ENCODE measurements around the gene CELSR3. TPM values are rescaled to one million over a fixed set of nuclear protein-coding genes. Genes with fewer than 3 reads are reported as not detected.

The CELSR3 gene
- total RNA-seq, 1 donor from 2014 or later, result 162 TPM

- peaks cover 9% of the 10 kb centered on the region for H3K27me3 Mint-ChIP-seq (ENCODE audit: unreplicated experiment)
- H3K27ac Mint-ChIP-seq (ENCODE audit: unreplicated experiment), result no peak overlapping the region
- no peak for TF ChIP-seq CTCF (IDR thresholded peaks at IDR 0.05; ENCODE audit: partially characterized antibody, unreplicated experiment)
- H3K9me3 Mint-ChIP-seq (ENCODE audit: unreplicated experiment), result peaks cover 6% of the 10 kb centered on the region
- peaks cover 1% of the 10 kb centered on the region for H3K4me1 Mint-ChIP-seq (ENCODE audit: low read depth, unreplicated experiment)
- peaks cover 9% of the 10 kb centered on the region for H3K36me3 Mint-ChIP-seq (ENCODE audit: unreplicated experiment)
- H3K4me3 Mint-ChIP-seq (ENCODE audit: unreplicated experiment), result no peak overlapping the region
- DNase-seq, result no peak
Observed at GRCh38 chr3:48648188-48648850, 14.4 kb downstream of the CELSR3 start.

- Mint-ChIP-seq H3K27ac (ENCODE audit: unreplicated experiment) (no peak overlapping the region), H3K27me3 (ENCODE audit: unreplicated experiment) (peaks cover 6% of the 10 kb centered on the region), H3K9me3 (ENCODE audit: unreplicated experiment) (peaks cover 6% of the 10 kb centered on the region), H3K4me3 (ENCODE audit: unreplicated experiment) (no peak overlapping the region), H3K4me1 (ENCODE audit: low read depth, unreplicated experiment) (peaks cover 1% of the 10 kb centered on the region), H3K36me3 (ENCODE audit: unreplicated experiment) (peaks cover 5% of the 10 kb centered on the region)
- no peak for DNase-seq
- no peak for TF ChIP-seq CTCF (IDR thresholded peaks at IDR 0.05; ENCODE audit: partially characterized antibody, unreplicated experiment)
Observed at GRCh38 chr3:48647714-48648113, 15.0 kb downstream of the CELSR3 start.

DNA sequence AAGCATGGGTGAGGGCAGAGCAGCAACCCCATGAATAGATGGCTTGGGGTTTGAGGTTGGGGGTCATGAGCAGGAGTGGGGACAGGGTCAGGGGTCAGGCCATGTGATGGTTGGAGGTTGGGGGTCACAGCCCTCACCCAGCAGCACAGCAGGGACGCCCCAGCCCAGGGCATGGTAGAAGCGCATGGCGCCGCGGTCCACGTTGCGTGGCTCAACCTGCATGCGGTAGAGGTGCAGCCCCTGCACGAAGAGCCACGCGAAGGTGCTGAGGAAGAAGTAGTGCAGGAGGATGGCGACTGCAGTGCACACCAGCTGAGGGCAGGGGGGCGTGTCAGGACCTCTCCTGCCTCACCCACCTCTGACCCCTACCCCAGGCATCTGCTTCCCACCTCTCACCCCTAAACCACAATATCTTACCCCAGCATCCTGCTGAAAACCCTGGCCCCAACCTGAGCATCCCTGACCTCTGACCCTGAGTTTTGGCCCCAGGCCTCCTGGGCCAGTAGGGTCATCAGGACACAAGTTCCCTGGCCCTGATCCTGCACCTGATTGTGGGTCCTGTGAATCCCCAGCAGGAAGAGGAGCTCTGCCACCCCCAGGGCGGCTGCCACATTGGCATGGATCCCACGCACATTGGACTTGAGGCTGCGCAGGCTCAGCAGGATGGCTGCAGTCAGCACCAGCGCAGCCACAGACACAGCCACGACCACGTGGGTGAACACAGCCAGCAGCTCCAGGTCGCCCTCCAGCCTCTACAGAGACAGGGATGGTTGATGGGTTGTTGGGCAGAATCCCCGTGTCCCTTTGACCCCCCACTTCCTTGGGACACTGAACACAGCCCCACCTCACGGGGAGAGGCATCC, 17.6 kb downstream of the CELSR3 start:
- peaks cover 5% of the 10 kb centered on the region for H3K9me3 Mint-ChIP-seq (ENCODE audit: unreplicated experiment)
- H3K27me3 Mint-ChIP-seq (ENCODE audit: unreplicated experiment), result peaks cover 9% of the 10 kb centered on the region
- H3K4me3 Mint-ChIP-seq (ENCODE audit: unreplicated experiment), result no peak overlapping the region
- peaks cover 5% of the 10 kb centered on the region for H3K36me3 Mint-ChIP-seq (ENCODE audit: unreplicated experiment)
- peaks cover 1% of the 10 kb centered on the region for H3K4me1 Mint-ChIP-seq (ENCODE audit: low read depth, unreplicated experiment)
- DNase-seq, result no peak
- no peak for TF ChIP-seq CTCF (IDR thresholded peaks at IDR 0.05; ENCODE audit: partially characterized antibody, unreplicated experiment)
- H3K27ac Mint-ChIP-seq (ENCODE audit: unreplicated experiment), result no peak overlapping the region

DNA sequence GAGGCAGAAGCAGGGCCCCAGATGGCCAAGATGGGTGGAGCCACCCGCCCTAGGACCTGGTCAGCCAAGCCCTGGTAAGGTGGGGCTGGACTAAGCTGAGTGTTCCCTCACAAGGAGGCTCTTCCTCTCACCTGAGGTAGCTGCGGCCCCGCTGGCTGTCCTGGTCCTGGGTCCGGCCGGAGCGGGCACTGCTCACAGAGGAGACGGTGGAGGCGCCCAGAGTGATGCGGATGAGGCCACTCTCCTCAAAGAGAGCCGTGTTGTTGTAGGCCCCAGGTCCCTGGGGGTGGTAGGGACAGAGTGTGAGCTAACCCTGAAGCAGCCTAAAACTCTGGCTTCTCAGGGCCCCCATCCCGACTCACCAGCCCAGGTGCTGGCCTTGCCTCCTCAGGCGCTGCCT, 20.1 kb downstream of the CELSR3 start:
- H3K4me1 Mint-ChIP-seq (ENCODE audit: low read depth, unreplicated experiment), result peaks cover 6% of the 10 kb centered on the region
- H3K27me3 Mint-ChIP-seq (ENCODE audit: unreplicated experiment), result peaks cover 9% of the 10 kb centered on the region
- peaks cover 5% of the 10 kb centered on the region for H3K36me3 Mint-ChIP-seq (ENCODE audit: unreplicated experiment)
- no peak overlapping the region for H3K4me3 Mint-ChIP-seq (ENCODE audit: unreplicated experiment)
- no peak for DNase-seq
- no peak for TF ChIP-seq CTCF (IDR thresholded peaks at IDR 0.05; ENCODE audit: partially characterized antibody, unreplicated experiment)
- H3K27ac Mint-ChIP-seq (ENCODE audit: unreplicated experiment), result no peak overlapping the region
- peaks cover 5% of the 10 kb centered on the region for H3K9me3 Mint-ChIP-seq (ENCODE audit: unreplicated experiment)

DNA sequence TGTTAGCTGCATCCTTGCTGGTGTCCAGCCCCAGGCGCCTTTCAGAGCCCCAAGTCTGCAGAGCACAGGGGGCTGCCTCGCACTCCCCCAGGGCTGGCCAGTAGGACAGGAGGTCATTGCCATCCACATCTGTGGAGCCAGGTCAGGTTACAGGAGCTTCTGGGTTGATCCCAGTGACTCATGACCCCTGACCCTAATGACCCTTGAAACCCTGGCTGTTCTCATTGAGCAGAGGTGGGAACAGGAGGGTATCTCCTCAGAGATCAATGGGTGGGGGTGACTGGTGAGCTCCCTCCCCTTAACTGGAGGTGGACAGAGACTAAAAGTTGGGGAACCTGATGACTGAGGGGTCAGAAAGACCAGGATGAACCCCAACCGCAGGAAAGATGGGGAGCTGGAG, 21.3 kb downstream of the CELSR3 start:
- Mint-ChIP-seq H3K4me1 (ENCODE audit: low read depth, unreplicated experiment) (peaks cover 15% of the 10 kb centered on the region), H3K27ac (ENCODE audit: unreplicated experiment) (no peak overlapping the region), H3K9me3 (ENCODE audit: unreplicated experiment) (peaks cover 7% of the 10 kb centered on the region), H3K36me3 (ENCODE audit: unreplicated experiment) (peaks cover 5% of the 10 kb centered on the region), H3K27me3 (ENCODE audit: unreplicated experiment) (peaks cover 5% of the 10 kb centered on the region), H3K4me3 (ENCODE audit: unreplicated experiment) (no peak overlapping the region)
- no peak for TF ChIP-seq CTCF (IDR thresholded peaks at IDR 0.05; ENCODE audit: partially characterized antibody, unreplicated experiment)
- no peak for DNase-seq

All from glutamatergic neuron (in vitro differentiated cells).